ENCODE data around the gene TMEM171. TPM values are rescaled to one million over a fixed set of nuclear protein-coding genes. Genes with fewer than 3 reads are reported as not detected.

The TMEM171 gene
- total and polyA plus RNA-seq, 2 of the 8 experiments (the other 6 are each of a cell fraction or from before 2014, with no cell fraction given) = 1.0 to 2.2 TPM

DNA sequence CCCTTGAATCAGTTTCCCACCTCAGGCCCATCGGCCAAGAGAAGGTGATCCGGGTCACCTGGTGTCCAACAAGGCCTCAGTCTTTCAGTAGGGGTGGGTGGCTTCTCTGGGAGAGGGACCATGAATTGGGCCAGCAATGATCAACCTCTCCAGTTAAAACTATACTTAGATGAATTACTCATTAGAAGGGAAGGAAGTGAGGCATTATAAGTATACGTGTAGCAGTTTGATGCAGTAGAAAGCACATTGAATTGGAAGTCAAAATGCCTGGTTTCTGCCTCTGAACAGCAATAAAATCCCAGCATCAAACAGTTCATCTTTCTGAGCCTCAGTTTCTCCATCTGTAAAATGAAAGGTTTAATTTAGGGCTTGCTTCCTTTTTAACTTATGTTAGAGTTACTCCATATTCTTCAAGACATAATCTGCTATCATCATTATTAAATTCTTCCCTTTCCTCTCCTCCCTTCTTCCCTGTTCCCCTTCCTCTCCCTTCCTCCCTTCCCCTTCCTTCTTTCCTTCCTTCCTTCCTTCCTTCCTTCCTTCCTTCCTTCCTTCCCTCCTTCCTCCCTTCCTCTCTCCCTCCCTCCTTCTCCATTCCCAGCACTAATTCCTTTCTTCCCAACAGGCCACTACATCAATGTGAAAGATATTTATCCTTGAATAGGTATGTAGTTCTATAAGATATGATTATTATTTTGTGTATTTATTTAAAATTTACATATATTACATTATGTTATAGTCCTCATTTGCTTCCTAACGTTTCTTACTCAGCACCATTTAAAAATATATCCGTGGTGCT is 34.0 kb downstream of the TMEM171 start (continued):
- TF ChIP-seq CHD7 (IDR thresholded peaks at IDR 0.05; ENCODE audit: insufficient replicate concordance, low read length) (no peak), TAF7 (optimal IDR thresholded peaks at IDR 0.05; ENCODE audit: borderline replicate concordance, low read depth, low read length) (no peak), CREB1 (IDR thresholded peaks at IDR 0.05) (no peak), MAFK (IDR thresholded peaks at IDR 0.05; ENCODE audit: low read depth, low read length) (no peak), CHD1 (IDR thresholded peaks at IDR 0.05; ENCODE audit: low read depth, low read length) (no peak), USF2 (IDR thresholded peaks at IDR 0.05; ENCODE audit: low read length) (no peak), RBBP5 (IDR thresholded peaks at IDR 0.05; ENCODE audit: borderline replicate concordance, low read depth, low read length) (no peak), EGR1 (IDR thresholded peaks at IDR 0.05; ENCODE audit: borderline replicate concordance, low read depth, low read length) (no peak), SP1 (IDR thresholded peaks at IDR 0.05; ENCODE audit: low read depth, low read length) (no peak), JUND (IDR thresholded peaks at IDR 0.05; ENCODE audit: low read length) (no peak)
